SJCRH30 (cell line): ENCODE data around the gene PSME2. TPM values are rescaled to one million over a fixed set of nuclear protein-coding genes. Genes with fewer than 3 reads are reported as not detected.

Experiments
- DNase-seq, 2 experiments: peaks; one replicate each; pipeline ENCODE4 v3.0.0-alpha.2; 2015 to 2020
- H3K27ac ChIP-seq: fragments of 250-450 bp; sonication (Bioruptor Pico); 2 replicates; pipeline ENCODE4 v1.5.1; 2020; ENCODE audit warnings: mild to moderate bottlenecking, moderate library complexity
- H3K27me3 ChIP-seq: fragments of 250-450 bp; sonication (Bioruptor Pico); 2 replicates; pipeline ENCODE4 v1.5.1; 2020; ENCODE audit warnings: mild to moderate bottlenecking, moderate library complexity
- H3K36me3 ChIP-seq: fragments of 250-450 bp; sonication (Bioruptor Pico); 2 replicates; pipeline ENCODE4 v1.5.1; 2020; ENCODE audit warnings: mild to moderate bottlenecking, moderate library complexity
- H3K4me1 ChIP-seq: fragments of 250-450 bp; sonication (Bioruptor Pico); 2 replicates; pipeline ENCODE4 v1.5.1; 2020; ENCODE audit warnings: mild to moderate bottlenecking, moderate library complexity
- H3K4me3 ChIP-seq: fragments of 250-450 bp; sonication (Bioruptor Pico); 2 replicates; pipeline ENCODE4 v1.5.1; 2020; ENCODE audit warnings: mild to moderate bottlenecking, moderate library complexity
- H3K9me3 ChIP-seq: fragments of 250-450 bp; sonication (Bioruptor Pico); replicated peaks from 2 replicates; pipeline ENCODE4 v1.5.1; 2020; ENCODE audit warnings: mild to moderate bottlenecking, moderate library complexity
- total RNA-seq: library from RNA; depleted of rRNA; stranded (reverse); fragments of >200 nt; shearing (Covaris generic); gene quantifications from 2 replicates; pipeline ENCODE4 v1.2.3, GENCODE V29; 2014

PSME2 gene
- total RNA-seq, 1 experiment from 2014 or later: 237 TPM

DNA sequence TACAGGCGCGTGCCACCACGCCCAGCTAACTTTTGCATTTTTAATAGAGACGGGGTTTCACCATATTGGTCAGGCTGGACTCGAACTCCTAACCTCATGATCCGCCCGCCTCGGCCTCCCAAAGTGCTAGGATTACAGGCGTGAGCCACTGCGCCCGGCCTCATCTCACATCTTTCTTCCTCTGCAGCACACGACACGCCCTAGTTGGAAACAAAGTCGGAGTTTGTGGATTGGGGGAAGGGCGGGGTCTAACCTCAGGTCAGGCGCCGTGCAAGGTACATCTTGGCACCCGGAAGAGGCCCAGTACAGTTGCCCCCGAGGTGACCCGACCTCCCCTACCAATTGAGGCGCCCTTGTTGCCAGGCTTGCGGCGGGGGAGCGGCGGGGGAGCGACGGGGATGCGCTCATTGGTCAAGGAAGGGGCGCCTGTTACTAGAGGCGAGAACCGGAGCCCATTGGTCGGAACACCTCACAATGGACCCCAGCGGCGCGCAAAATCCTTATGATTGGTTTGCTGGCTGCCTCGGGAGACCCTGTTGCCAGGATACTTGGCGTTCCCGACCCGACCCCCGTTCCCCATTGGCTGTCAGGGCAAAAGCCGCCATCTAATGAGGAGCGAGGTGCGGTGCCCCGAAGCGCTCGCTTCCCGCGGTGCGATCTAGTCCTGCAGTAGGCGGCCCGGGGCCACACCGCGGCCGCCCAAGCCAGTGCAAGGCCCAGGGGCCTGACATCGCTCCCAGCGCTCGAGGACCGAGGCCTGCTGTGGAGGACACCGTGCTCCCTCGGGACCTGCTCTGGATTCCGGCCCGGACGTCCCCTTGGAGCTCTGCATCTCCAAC is 25.2 kb upstream of the PSME2 start, which contains the start of gene REC8:
REC8 (plus strand) TSS at position 659 of the 839 bp plus-strand sequence. CDS start 473 bp downstream, outside the sequence.
- Histone ChIP-seq H3K27me3 (no peaks in the 10 kb centered on the region), H3K4me3 (no peak within 1 kb of the TSS)

DNA sequence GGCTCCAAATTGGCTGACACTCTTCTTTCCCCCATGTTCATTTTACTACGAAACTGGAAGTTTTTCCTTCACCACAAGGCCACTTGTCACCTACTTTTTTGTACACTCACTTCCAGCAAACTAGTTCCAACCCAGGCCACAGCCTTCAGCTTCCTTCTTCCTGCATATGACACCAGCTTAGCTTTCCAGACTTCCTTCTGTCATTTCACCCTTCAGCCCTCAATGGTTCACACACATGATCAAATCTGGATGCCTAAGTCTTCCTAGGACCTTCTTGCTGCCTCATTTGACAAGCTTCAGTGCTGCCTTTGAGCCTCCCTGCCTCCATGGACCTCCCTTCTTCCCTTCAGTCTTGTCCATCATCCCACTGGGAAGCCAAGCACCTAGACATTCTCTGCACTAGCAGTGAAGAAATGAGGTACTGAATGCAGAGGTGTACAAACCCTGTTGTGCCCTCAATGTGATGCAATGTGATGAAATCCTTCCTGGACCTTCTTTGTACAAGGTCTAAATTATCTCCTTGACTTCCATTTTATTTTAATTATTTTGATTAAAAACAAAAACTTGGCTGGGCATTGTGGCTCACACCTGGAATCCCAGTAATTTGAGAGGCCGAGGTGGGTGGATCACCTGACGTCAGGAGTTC is 21.2 kb upstream of the PSME2 start:
- H3K36me3 ChIP-seq: peaks cover 2% of the 10 kb centered on the region; the same call in 1 of the 2 replicates
- no peaks in the 10 kb centered on the region for H3K27me3 ChIP-seq
- DNase-seq: no peak
- H3K9me3 ChIP-seq: no peaks in the 10 kb centered on the region
- no peak overlapping the region for H3K27ac ChIP-seq
- H3K4me3 ChIP-seq: no peak overlapping the region
- no peaks in the 10 kb centered on the region for H3K4me1 ChIP-seq

More for the DNA sequence above, 25.2 kb upstream of the PSME2 start, which contains the start of gene REC8:
- DNase-seq: no peak
- no peaks in the 10 kb centered on the region for H3K4me1 ChIP-seq
- no peaks in the 10 kb centered on the region for H3K9me3 ChIP-seq
- no peak within 1 kb of the TSS for H3K27ac ChIP-seq
- no peaks in the 10 kb centered on the region for H3K36me3 ChIP-seq

DNA sequence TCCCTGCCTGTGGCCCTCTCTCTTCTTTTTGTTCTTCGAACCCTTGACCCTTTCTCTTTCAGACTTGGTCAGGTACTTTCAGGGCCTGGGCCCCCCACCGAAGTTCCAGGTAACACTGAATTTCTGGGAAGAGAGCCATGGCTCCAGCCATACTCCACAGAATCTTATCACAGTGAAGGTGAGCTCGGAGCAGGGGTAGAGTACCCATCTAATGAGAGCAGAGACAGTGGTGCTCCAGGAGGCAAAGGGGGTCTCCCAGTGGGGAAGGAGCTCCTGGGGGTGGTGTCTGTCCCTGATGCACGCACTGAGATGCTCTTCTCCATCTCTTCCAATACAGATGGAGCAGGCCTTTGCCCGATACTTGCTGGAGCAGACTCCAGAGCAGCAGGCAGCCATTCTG is 19.4 kb upstream of the PSME2 start:
- Histone ChIP-seq H3K4me1 (peaks cover 8% of the 10 kb centered on the region), H3K4me3 (no peak overlapping the region), H3K27me3 (no peaks in the 10 kb centered on the region), H3K9me3 (no peaks in the 10 kb centered on the region), H3K36me3 (peaks cover 2% of the 10 kb centered on the region; the same call in 1 of the 2 replicates), H3K27ac (no peak overlapping the region)
- no peak for DNase-seq

DNA sequence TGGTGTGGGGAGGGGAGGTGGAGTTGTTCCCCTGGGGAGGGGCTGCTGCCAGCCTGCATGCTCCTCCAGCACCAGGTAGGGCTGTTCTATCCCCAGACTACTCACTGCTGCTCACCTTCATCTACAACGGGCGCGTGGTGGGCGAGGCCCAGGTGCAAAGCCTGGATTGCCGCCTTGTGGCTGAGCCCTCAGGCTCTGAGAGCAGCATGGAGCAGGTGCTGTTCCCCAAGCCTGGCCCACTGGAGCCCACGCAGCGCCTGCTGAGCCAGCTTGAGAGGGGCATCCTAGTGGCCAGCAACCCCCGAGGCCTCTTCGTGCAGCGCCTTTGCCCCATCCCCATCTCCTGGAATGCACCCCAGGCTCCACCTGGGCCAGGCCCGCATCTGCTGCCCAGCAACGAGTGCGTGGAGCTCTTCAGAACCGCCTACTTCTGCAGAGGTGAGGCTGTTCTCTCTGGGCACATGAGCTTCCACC is 18.1 kb upstream of the PSME2 start:
- Histone ChIP-seq H3K9me3 (no peaks in the 10 kb centered on the region), H3K4me1 (peaks cover 13% of the 10 kb centered on the region), H3K27ac (no peak overlapping the region), H3K27me3 (no peaks in the 10 kb centered on the region), H3K36me3 (peaks cover 2% of the 10 kb centered on the region; the same call in 1 of the 2 replicates), H3K4me3 (no peak overlapping the region)
- no peak for DNase-seq

DNA sequence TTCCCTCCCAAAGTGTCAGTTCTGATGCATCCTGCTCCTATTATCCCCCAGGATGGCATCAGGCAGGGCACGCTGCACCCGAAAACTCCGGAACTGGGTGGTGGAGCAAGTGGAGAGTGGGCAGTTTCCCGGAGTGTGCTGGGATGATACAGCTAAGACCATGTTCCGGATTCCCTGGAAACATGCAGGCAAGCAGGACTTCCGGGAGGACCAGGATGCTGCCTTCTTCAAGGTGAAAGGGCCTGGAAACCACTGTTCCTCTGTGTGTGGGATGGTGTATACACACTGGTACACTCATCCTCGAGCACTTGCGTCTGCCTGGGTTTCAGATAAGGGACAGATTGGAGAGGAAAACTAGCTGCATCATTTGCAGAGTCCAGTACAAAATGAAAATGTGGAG is 15.7 kb upstream of the PSME2 start:
- no peak overlapping the region for H3K4me3 ChIP-seq
- H3K27ac ChIP-seq: no peak overlapping the region
- no peaks in the 10 kb centered on the region for H3K27me3 ChIP-seq
- H3K4me1 ChIP-seq: peaks cover 13% of the 10 kb centered on the region
- peaks cover 15% of the 10 kb centered on the region for H3K36me3 ChIP-seq
- H3K9me3 ChIP-seq: no peaks in the 10 kb centered on the region
- no peak for DNase-seq

DNA sequence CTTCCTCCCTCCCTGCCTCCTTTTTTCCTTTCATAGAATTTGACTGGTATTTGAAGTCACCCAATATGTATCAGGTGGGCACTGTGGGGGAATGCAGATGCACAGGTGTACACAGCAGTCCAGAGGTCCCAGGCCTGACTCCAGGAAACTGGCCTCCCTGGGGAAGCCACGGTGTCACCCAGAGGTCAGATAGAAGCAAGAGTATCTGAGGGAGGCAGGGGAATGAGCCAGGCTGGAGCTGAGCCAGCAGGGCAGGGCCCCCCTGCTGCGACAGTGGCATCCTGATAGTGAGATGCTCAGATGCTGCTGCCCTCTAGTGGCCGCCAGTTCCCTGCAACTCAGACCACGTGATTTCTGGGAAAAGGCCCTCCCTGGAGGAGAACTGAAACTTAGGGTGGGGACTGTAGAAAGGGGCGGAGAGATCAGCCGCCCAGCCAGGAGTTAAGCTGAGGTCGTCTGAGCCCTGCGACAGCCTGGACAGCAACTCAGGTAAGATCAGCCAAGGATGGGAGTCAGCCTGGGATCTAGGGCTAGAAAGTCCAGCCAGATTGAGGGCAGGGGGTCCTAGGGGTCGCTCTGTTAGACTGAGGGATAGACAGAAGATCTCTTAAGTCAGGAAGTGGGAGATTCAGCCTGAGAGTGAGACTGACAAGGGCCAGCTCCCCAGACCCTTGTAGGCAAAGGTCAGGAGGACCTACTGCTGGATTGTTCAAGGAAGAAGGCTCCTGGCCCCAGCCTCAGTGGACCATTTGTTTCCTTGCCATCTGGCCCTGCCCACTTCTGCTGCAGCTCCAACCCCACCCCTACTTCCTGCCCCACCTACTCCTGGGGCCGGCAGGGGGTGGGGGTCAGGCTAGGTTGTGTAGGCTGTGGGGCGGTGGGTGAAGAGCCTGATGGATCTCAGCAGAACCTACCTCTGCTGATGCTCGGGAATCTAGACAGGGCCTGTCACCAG is 14.7 kb upstream of the PSME2 start, which contains the start of gene IRF9:
IRF9 (plus strand) TSS at position 416 of the 955 bp plus-strand sequence. CDS start 880 bp downstream, outside the sequence.
- H3K4me1 ChIP-seq: peaks cover 13% of the 10 kb centered on the region
- peak within 1 kb of the TSS; percentile 40 for H3K4me3 ChIP-seq
- no peaks in the 10 kb centered on the region for H3K9me3 ChIP-seq
- H3K36me3 ChIP-seq: peaks cover 22% of the 10 kb centered on the region
- H3K27me3 ChIP-seq: no peaks in the 10 kb centered on the region
- peak; percentile 95 to 99 for DNase-seq
- H3K27ac ChIP-seq: peak within 1 kb of the TSS; percentile 38

DNA sequence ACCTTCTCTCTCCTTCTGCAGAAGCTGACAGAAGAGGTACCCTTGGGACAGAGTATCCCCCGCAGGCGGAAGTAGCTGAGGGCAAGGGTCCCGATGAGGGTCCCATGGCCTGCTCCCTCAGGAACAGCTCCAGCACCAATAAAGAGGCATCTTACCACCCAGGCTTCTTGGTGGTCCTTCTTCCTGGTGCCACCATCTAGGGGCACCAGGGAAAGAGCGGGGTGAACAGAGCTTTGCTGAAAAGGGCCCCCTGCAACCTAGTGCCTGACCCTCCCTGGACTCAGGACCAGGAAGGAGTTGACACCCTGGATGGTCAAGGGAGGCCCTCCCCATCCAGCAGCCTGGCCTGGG is 14.1 kb upstream of the PSME2 start:
- Histone ChIP-seq H3K27me3 (no peaks in the 10 kb centered on the region), H3K4me3 (no peak overlapping the region), H3K36me3 (peaks cover 29% of the 10 kb centered on the region), H3K27ac (no peak overlapping the region), H3K4me1 (peaks cover 13% of the 10 kb centered on the region), H3K9me3 (no peaks in the 10 kb centered on the region)
- DNase-seq: no peak

DNA sequence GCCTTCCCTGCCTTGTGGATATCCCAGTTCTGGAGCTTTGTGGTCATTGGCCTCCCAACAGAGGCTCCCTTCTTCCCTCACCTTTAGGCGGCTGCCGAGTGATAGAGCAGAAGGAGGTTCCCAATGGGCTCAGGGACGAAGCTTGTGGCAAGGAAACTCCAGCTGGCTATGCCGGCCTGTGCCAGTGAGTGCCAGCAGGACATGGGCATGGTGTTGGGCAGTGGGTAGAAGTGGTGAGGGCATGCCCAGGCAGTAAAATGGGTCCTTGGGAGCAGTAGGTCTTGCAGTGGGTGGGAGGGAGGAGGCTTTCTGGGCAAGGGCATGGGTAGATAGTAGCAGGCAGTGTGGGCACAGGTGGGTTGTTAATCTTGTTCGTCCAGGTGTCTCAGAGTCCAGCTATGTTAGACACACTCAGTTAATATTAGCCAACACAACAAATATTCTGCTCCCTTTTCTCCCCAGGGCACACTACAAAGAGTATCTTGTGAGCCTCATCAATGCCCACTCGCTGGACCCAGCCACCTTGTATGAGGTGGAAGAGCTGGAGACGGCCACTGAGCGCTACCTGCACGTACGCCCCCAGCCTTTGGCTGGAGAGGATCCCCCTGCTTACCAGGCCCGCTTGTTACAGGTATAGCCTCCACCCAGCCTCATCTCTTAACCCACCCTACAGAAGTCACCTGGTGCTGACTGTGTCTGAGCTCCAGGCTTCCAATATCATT is 13.5 kb upstream of the PSME2 start:
- Histone ChIP-seq H3K4me3 (no peak overlapping the region), H3K27me3 (no peaks in the 10 kb centered on the region), H3K4me1 (peaks cover 13% of the 10 kb centered on the region), H3K27ac (no peak overlapping the region), H3K36me3 (peaks cover 32% of the 10 kb centered on the region), H3K9me3 (no peaks in the 10 kb centered on the region)
- DNase-seq: no peak

DNA sequence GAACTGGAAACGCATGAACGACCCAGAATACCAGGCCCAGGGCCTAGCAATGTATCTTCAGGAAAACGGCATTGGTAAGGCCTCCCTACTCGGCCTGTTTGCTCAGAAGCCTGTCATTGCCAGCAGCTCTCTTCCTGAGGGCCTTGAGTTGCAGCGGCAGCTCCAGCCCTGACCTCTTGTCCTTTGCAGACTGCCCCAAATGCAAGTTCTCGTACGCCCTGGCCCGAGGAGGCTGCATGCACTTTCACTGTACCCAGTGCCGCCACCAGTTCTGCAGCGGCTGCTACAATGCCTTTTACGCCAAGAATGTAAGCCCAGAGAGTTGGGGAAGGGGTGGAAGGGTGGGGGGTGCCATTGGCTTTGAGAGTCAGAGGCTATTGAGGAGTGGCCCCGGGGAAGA is 10.9 kb upstream of the PSME2 start:
- H3K27me3 ChIP-seq: no peaks in the 10 kb centered on the region
- no peak overlapping the region for H3K4me3 ChIP-seq
- H3K27ac ChIP-seq: no peak overlapping the region
- DNase-seq: no peak
- no peaks in the 10 kb centered on the region for H3K9me3 ChIP-seq
- H3K36me3 ChIP-seq: peaks cover 44% of the 10 kb centered on the region
- H3K4me1 ChIP-seq: peaks cover 13% of the 10 kb centered on the region

DNA sequence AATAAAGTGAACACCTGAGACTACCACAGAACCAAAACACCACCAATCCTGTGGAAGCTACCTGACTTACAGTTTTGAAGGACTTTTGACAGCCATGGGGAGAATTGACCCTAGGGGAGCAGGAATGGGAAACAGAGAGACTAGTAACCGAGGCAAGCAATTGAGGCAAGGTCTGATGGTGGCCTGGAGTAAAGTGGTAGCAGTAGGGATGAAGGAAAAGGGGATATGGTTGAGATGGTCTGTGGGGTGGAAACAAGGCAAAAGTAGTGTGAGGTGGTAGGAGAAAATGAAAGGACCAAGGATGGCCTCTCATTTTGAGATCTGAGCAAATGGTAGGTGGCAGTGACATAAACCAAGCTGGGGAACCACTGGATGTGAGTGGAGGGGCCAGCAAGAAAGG is 10.4 kb upstream of the PSME2 start:
- Histone ChIP-seq H3K27ac (no peak overlapping the region), H3K9me3 (no peaks in the 10 kb centered on the region), H3K4me1 (peaks cover 13% of the 10 kb centered on the region), H3K4me3 (no peak overlapping the region), H3K27me3 (no peaks in the 10 kb centered on the region), H3K36me3 (peaks cover 49% of the 10 kb centered on the region)
- DNase-seq: no peak

DNA sequence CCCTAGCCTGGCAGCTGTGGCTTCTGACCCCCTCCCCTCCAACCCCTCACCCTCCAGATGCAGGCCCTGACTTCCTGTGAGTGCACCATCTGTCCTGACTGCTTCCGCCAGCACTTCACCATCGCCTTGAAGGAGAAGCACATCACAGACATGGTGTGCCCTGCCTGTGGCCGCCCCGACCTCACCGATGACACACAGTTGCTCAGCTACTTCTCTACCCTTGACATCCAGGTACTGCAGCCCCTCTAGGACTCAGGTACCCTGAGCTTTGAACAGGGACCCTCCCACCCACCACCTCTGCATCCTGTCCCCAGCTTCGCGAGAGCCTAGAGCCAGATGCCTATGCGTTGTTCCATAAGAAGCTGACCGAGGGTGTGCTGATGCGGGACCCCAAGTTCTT is 8.7 kb upstream of the PSME2 start:
- H3K27ac ChIP-seq: no peak overlapping the region
- no peaks in the 10 kb centered on the region for H3K27me3 ChIP-seq
- DNase-seq: no peak
- H3K9me3 ChIP-seq: no peaks in the 10 kb centered on the region
- H3K4me1 ChIP-seq: no peaks in the 10 kb centered on the region; the same call in 1 of the 2 replicates
- H3K4me3 ChIP-seq: no peak overlapping the region
- H3K36me3 ChIP-seq: peaks cover 65% of the 10 kb centered on the region

DNA sequence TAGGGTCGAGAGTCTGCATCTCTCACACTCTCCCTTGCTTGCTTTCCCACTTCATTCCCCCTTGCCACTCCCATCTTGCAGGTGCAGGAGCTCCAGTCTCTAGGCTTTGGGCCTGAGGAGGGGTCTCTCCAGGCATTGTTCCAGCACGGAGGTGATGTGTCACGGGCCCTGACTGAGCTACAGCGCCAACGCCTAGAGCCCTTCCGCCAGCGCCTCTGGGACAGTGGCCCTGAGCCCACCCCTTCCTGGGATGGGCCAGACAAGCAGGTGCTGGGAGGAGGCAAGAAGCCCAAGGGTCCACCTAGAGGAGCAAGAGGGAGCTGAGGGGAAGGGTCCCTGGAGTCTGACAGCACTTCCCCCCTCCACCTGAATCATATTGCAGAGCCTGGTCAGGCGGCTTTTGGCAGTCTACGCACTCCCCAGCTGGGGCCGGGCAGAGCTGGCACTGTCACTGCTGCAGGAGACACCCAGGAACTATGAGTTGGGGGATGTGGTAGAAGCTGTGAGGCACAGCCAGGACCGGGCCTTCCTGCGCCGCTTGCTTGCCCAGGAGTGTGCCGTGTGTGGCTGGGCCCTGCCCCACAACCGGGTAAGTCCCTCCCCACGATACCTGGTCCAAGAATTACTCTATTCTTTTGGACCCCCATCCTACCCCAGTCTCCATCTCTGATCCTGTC is 5.1 kb upstream of the PSME2 start:
- Histone ChIP-seq H3K4me1 (peaks cover 3% of the 10 kb centered on the region; the same call in 1 of the 2 replicates), H3K27ac (no peak overlapping the region), H3K9me3 (no peaks in the 10 kb centered on the region), H3K27me3 (no peaks in the 10 kb centered on the region), H3K4me3 (no peak overlapping the region), H3K36me3 (peaks cover 56% of the 10 kb centered on the region)
- no peak for DNase-seq

DNA sequence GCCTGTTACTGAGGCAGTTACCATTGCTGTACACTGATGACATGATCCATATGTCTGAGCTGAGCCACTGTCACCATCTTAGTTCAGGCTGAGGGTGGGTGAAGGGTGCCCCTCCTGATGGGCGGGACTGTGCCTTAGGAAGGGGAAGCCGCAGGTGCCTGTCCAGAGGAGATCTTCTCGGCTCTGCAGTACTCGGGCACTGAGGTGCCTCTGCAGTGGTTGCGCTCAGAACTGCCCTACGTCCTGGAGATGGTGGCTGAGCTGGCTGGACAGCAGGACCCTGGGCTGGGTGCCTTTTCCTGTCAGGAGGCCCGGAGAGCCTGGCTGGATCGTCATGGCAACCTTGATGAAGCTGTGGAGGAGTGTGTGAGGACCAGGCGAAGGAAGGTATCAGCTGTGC is 4.6 kb upstream of the PSME2 start:
- no peak overlapping the region for H3K27ac ChIP-seq
- DNase-seq: no peak
- H3K4me1 ChIP-seq: peaks cover 3% of the 10 kb centered on the region; the same call in 1 of the 2 replicates
- no peaks in the 10 kb centered on the region for H3K9me3 ChIP-seq
- no peaks in the 10 kb centered on the region for H3K27me3 ChIP-seq
- H3K4me3 ChIP-seq: no peak overlapping the region
- H3K36me3 ChIP-seq: peaks cover 51% of the 10 kb centered on the region
